HEK293 (cell line): ENCODE measurements around the gene MYO9B.
A peak's percentile ranks its signal among the peaks of the same experiment; 100 is the strongest.

Experiments
- EGR2 ChIP-seq: fragments of 450-650 bp; formaldehyde crosslinking; IDR thresholded peaks from 2 replicates; pipeline ENCODE4 v1.5.1; 2016; ENCODE audit warnings: low read depth, missing biosample characterization, missing genetic modification characterization
- ELK4 ChIP-seq: IDR thresholded peaks from 2 replicates; pipeline ENCODE4 v1.6.1; 2011; ENCODE audit warnings: mild to moderate bottlenecking, low read depth, low read length, borderline replicate concordance
- FEZF1 ChIP-seq: fragments of 450-650 bp; formaldehyde crosslinking; IDR thresholded peaks from 2 replicates; pipeline ENCODE4 v1.5.1; 2016; ENCODE audit warnings: missing biosample characterization, missing genetic modification characterization
- GLIS2 ChIP-seq: fragments of 450-650 bp; formaldehyde crosslinking; IDR thresholded peaks from 2 replicates; pipeline ENCODE4 v1.5.1; 2016; ENCODE audit warnings: missing biosample characterization, missing genetic modification characterization
- HOXC10 ChIP-seq: sonication (generic); formaldehyde crosslinking; IDR thresholded peaks from 2 replicates; pipeline ENCODE4 v1.8.1; 2023; ENCODE audit warnings: mild to moderate bottlenecking, missing genetic modification reagents
- KLF10 ChIP-seq: fragments of 450-650 bp; IDR thresholded peaks from 2 replicates; pipeline ENCODE4 v1.5.1; 2018; ENCODE audit warnings: missing biosample characterization, mild to moderate bottlenecking, missing genetic modification characterization
- KLF16 ChIP-seq: fragments of 450-650 bp; formaldehyde crosslinking; IDR thresholded peaks from 2 replicates; pipeline ENCODE4 v1.5.1; 2017; ENCODE audit warnings: missing biosample characterization, missing genetic modification characterization
- KLF7 ChIP-seq: fragments of 450-650 bp; formaldehyde crosslinking; IDR thresholded peaks from 2 replicates; pipeline ENCODE4 v1.5.1; 2016; ENCODE audit warnings: missing biosample characterization, missing genetic modification characterization, borderline replicate concordance
- PRDM10 ChIP-seq: fragments of 450-650 bp; formaldehyde crosslinking; IDR thresholded peaks from 2 replicates; pipeline ENCODE4 v1.5.1; 2016; ENCODE audit warnings: missing biosample characterization, missing genetic modification characterization
- SCRT2 ChIP-seq: fragments of 450-650 bp; formaldehyde crosslinking; IDR thresholded peaks from 2 replicates; pipeline ENCODE4 v1.5.1; 2016; ENCODE audit warnings: missing biosample characterization, missing genetic modification characterization
- SETDB1 ChIP-seq: IDR thresholded peaks from one replicate; pipeline ENCODE4 v1.6.1; 2017; ENCODE audit warnings: mild to moderate bottlenecking, low read length, moderate library complexity, mixed read lengths; ENCODE audit not compliant: insufficient read length
- SP2 ChIP-seq: fragments of 450-650 bp; formaldehyde crosslinking; IDR thresholded peaks from 2 replicates; pipeline ENCODE4 v1.5.1; 2016; ENCODE audit warnings: missing biosample characterization, missing genetic modification characterization
- TCF7L2 ChIP-seq: IDR thresholded peaks from 2 replicates; pipeline ENCODE4 v1.6.1; 2011; ENCODE audit warnings: low read depth, mild to moderate bottlenecking, inconsistent platforms, low read length, moderate library complexity, borderline replicate concordance
- WT1 ChIP-seq: fragments of 450-650 bp; formaldehyde crosslinking; IDR thresholded peaks from 2 replicates; pipeline ENCODE4 v1.5.1; 2016; ENCODE audit warnings: missing biosample characterization, missing genetic modification characterization
- YY1 ChIP-seq: fragments of 450-650 bp; formaldehyde crosslinking; IDR thresholded peaks from 2 replicates; pipeline ENCODE4 v1.5.1; 2018; ENCODE audit warnings: missing biosample characterization, missing genetic modification characterization
- ZBTB20 ChIP-seq: fragments of 450-650 bp; formaldehyde crosslinking; IDR thresholded peaks from 2 replicates; pipeline ENCODE4 v1.5.1; 2016; ENCODE audit warnings: missing biosample characterization, missing genetic modification characterization
- ZBTB7A ChIP-seq: fragments of 450-650 bp; formaldehyde crosslinking; IDR thresholded peaks from 2 replicates; pipeline ENCODE4 v1.5.1; 2016; ENCODE audit warnings: low read depth, missing biosample characterization, missing genetic modification characterization
- ZBTB8A ChIP-seq: fragments of 450-650 bp; formaldehyde crosslinking; IDR thresholded peaks from 2 replicates; pipeline ENCODE4 v1.5.1; 2016; ENCODE audit warnings: missing biosample characterization, missing genetic modification characterization
- ZNF18 ChIP-seq: fragments of 450-650 bp; formaldehyde crosslinking; IDR thresholded peaks from 2 replicates; pipeline ENCODE4 v1.5.1; 2016; ENCODE audit warnings: missing biosample characterization, missing genetic modification characterization
- ZNF2 ChIP-seq: fragments of 450-650 bp; formaldehyde crosslinking; IDR thresholded peaks from 2 replicates; pipeline ENCODE4 v1.5.1; 2016; ENCODE audit warnings: missing biosample characterization, missing genetic modification characterization
- ZNF266 ChIP-seq: fragments of 450-650 bp; formaldehyde crosslinking; IDR thresholded peaks from 2 replicates; pipeline ENCODE4 v1.5.1; 2016; ENCODE audit warnings: missing biosample characterization, missing genetic modification characterization, low read depth
- ZNF335 ChIP-seq: fragments of 450-650 bp; formaldehyde crosslinking; conservative IDR thresholded peaks from 2 replicates; pipeline ENCODE4 v1.5.1; 2016; ENCODE audit warnings: missing biosample characterization, missing genetic modification characterization
- ZNF488 ChIP-seq: fragments of 450-650 bp; formaldehyde crosslinking; IDR thresholded peaks from 2 replicates; pipeline ENCODE4 v1.5.1; 2016; ENCODE audit warnings: missing biosample characterization, missing genetic modification characterization
- ZNF501 ChIP-seq: fragments of 450-650 bp; formaldehyde crosslinking; IDR thresholded peaks from 2 replicates; pipeline ENCODE4 v1.5.1; 2016; ENCODE audit warnings: missing biosample characterization, missing genetic modification characterization
- ZNF548 ChIP-seq: fragments of 450-650 bp; formaldehyde crosslinking; IDR thresholded peaks from 2 replicates; pipeline ENCODE4 v1.5.1; 2016; ENCODE audit warnings: missing biosample characterization, missing genetic modification characterization
- ZNF561 ChIP-seq: fragments of 450-650 bp; IDR thresholded peaks from 2 replicates; pipeline ENCODE4 v1.5.1; 2018; ENCODE audit warnings: missing biosample characterization, missing genetic modification characterization, borderline replicate concordance
- ZNF610 ChIP-seq: fragments of 450-650 bp; formaldehyde crosslinking; IDR thresholded peaks from 2 replicates; pipeline ENCODE4 v1.5.1; 2016; ENCODE audit warnings: missing biosample characterization, missing genetic modification characterization, borderline replicate concordance
- ZNF629 ChIP-seq: fragments of 450-650 bp; formaldehyde crosslinking; IDR thresholded peaks from 2 replicates; pipeline ENCODE4 v1.5.1; 2017; ENCODE audit warnings: missing biosample characterization, missing genetic modification characterization
- ZNF664 ChIP-seq: fragments of 450-650 bp; formaldehyde crosslinking; IDR thresholded peaks from 2 replicates; pipeline ENCODE4 v1.5.1; 2016; ENCODE audit warnings: missing biosample characterization, missing genetic modification characterization
- ZNF747 ChIP-seq: fragments of 450-650 bp; formaldehyde crosslinking; IDR thresholded peaks from 2 replicates; pipeline ENCODE4 v1.5.1; 2016; ENCODE audit warnings: missing biosample characterization, missing genetic modification characterization
- ZNF776 ChIP-seq: fragments of 450-650 bp; formaldehyde crosslinking; IDR thresholded peaks from 2 replicates; pipeline ENCODE4 v1.5.0; 2017; ENCODE audit warnings: missing biosample characterization, missing genetic modification characterization, borderline replicate concordance
- ZNF830 ChIP-seq: fragments of 450-650 bp; IDR thresholded peaks from 2 replicates; pipeline ENCODE4 v1.5.0; 2018; ENCODE audit warnings: missing biosample characterization, missing genetic modification characterization, low read depth, mild to moderate bottlenecking, moderate library complexity
- ZSCAN4 ChIP-seq: fragments of 450-650 bp; formaldehyde crosslinking; IDR thresholded peaks from 2 replicates; pipeline ENCODE4 v1.5.1; 2017; ENCODE audit warnings: missing biosample characterization, missing genetic modification characterization

MYO9B gene

GRCh38 chr19:17075035-17075863 lies at the start of gene MYO9B, which contains the start of gene HAUS8 (continued):
- TF ChIP-seq ZNF18 (tag by site-specific recombination) = peak; percentile 45; the same call in 1 of the 2 replicates
- peak; percentile 50; the same call in 1 of the 2 replicates for TF ChIP-seq WT1 (tag by site-specific recombination)
- peak; percentile 97 for TF ChIP-seq SP2 (tag by site-specific recombination)
- peak; percentile 100 for TF ChIP-seq PRDM10 (tag by site-specific recombination)
- peak; percentile 54; the same call in 1 of the 2 replicates for TF ChIP-seq ZNF610
- peak; percentile 93 for TF ChIP-seq ZNF501 (tag by site-specific recombination)
- no peak for TF ChIP-seq SETDB1
- peak; percentile 85 for TF ChIP-seq ZNF629
- TF ChIP-seq ZNF2 = peak; percentile 96
- TF ChIP-seq KLF7 (tag by site-specific recombination) = peak; percentile 87; the same call in 1 of the 2 replicates
- TF ChIP-seq ZBTB20 (tag by site-specific recombination) = peak; percentile 34; the same call in 1 of the 2 replicates
- TF ChIP-seq SCRT2 (tag by site-specific recombination) = no peak
- TF ChIP-seq EGR2 (tag by site-specific recombination) = peak; percentile 88
- TF ChIP-seq ZBTB7A = peak; percentile 98
- peak; percentile 47 for TF ChIP-seq ZBTB8A (tag by site-specific recombination)
- TF ChIP-seq HOXC10 = no peak
- TF ChIP-seq FEZF1 = peak; percentile 56; the same call in 1 of the 2 replicates
- TF ChIP-seq KLF16 (tag by site-specific recombination) = peak; percentile 98
- 0 out of 2 replicates have a peak, but pooled peaks have one; percentile 24 for TF ChIP-seq ZSCAN4
- TF ChIP-seq ELK4 = peak; percentile 73; the same call in 1 of the 2 replicates
- TF ChIP-seq KLF10 (tag by site-specific recombination) = peak; percentile 95
- TF ChIP-seq ZNF561 = peak; percentile 70; the same call in 1 of the 2 replicates
- TF ChIP-seq ZNF488 (tag by site-specific recombination) = no peak
- peak; percentile 91 for TF ChIP-seq YY1 (tag by site-specific recombination)
- no peak for TF ChIP-seq ZNF747 (tag by site-specific recombination)
- peak; percentile 62 for TF ChIP-seq GLIS2 (tag by site-specific recombination)
- no peak for TF ChIP-seq ZNF266 (tag by site-specific recombination)
- no peak for TF ChIP-seq ZNF664
- peak; percentile 99 for TF ChIP-seq TCF7L2
- TF ChIP-seq ZNF776 (tag by site-specific recombination) = no peak
- TF ChIP-seq ZNF548 (tag by site-specific recombination) = no peak
- peak; percentile 99 for TF ChIP-seq ZNF335 (tag by site-specific recombination)
- no peak for TF ChIP-seq ZNF830 (tag by site-specific recombination)
